IMR-90 (cell line): Measurements from ENCODE around the gene LRSAM1. TPM values are rescaled to one million over a fixed set of nuclear protein-coding genes. Genes with fewer than 3 reads are reported as not detected.

Experiments
- ATAC-seq: fragments of 200-7000 bp; cut with Tn5 transposase; 2 replicates; pipeline ENCODE4 v1.9.1; 2020; ENCODE audit warnings: low read depth, mild to moderate bottlenecking, moderate library complexity
- BruUV-seq: library from RNA; stranded (reverse); fragments of 400-500 nt; replicated peaks from 2 replicates; lab custom pipeline; 2021; lab: Mats Ljungman, UMichigan
- CTCF ChIA-PET: fragments of 300-600 bp; formaldehyde crosslinking; extraction: SDS; loops from one replicate; lab custom pipeline; 2021; ENCODE audit warnings: antibody characterized with exemption; lab: Yijun Ruan, JAX
- POLR2A ChIA-PET: fragments of 300-600 bp; sonication (Branson Sonifier 250); formaldehyde crosslinking; loops from one replicate; lab custom pipeline; 2022; ENCODE audit warnings: antibody characterized with exemption; ENCODE audit not compliant: unreplicated experiment; lab: Charles Lee
- DNase-seq: peaks from one replicate; pipeline ENCODE4 v3.0.0; 2013
- H2AFZ ChIP-seq: replicated peaks from 2 replicates; pipeline ENCODE3; 2013; ENCODE audit warnings: low read length, mild to moderate bottlenecking; ENCODE audit not compliant: poor library complexity
- H2AK5ac ChIP-seq: 2 replicates; pipeline ENCODE4 v1.6.1; 2013; ENCODE audit warnings: low read depth, low read length, inconsistent platforms
- H2AK9ac ChIP-seq: replicated peaks from 2 replicates; pipeline ENCODE3; 2013; ENCODE audit warnings: mild to moderate bottlenecking, low read depth, low read length, moderate library complexity; ENCODE audit not compliant: poor library complexity
- H2BK120ac ChIP-seq: 2 replicates; pipeline ENCODE4 v1.6.1; 2013; ENCODE audit warnings: low read depth, low read length, inconsistent platforms
- H2BK15ac ChIP-seq: 3 replicates; pipeline ENCODE4 v1.6.1; 2013; ENCODE audit warnings: low read depth, low read length, inconsistent platforms
- H2BK20ac ChIP-seq: 2 replicates; pipeline ENCODE4 v1.6.1; 2013; ENCODE audit warnings: low read depth, mild to moderate bottlenecking, inconsistent platforms, low read length, moderate library complexity
- H2BK5ac ChIP-seq: 2 replicates; pipeline ENCODE4 v1.6.1; 2013; ENCODE audit warnings: mild to moderate bottlenecking, low read depth, low read length, inconsistent platforms; ENCODE audit not compliant: poor library complexity, severe bottlenecking
- H3K14ac ChIP-seq: replicated peaks from 2 replicates; pipeline ENCODE4 v1.6.1; 2013; ENCODE audit warnings: low read depth, low read length, inconsistent platforms
- H3K18ac ChIP-seq: 2 replicates; pipeline ENCODE4 v1.6.1; 2013; ENCODE audit warnings: low read depth, low read length, control low read depth
- H3K23ac ChIP-seq: 2 replicates; pipeline ENCODE4 v1.6.1; 2013; ENCODE audit warnings: low read depth, low read length, inconsistent platforms
- H3K27ac ChIP-seq: 2 replicates; pipeline ENCODE4 v1.5.1; 2013; ENCODE audit warnings: mild to moderate bottlenecking, control low read depth, low read length; ENCODE audit not compliant: insufficient read depth
- H3K27me3 ChIP-seq: 2 replicates; pipeline ENCODE4 v1.6.1; 2013; ENCODE audit warnings: low read length; ENCODE audit not compliant: control insufficient read depth, insufficient read depth
- H3K36me3 ChIP-seq: 2 replicates; pipeline ENCODE4 v1.6.1; 2013; ENCODE audit warnings: low read length, mixed read lengths; ENCODE audit not compliant: control insufficient read depth, insufficient read depth
- H3K4ac ChIP-seq: 2 replicates; pipeline ENCODE4 v1.6.1; 2013; ENCODE audit warnings: low read depth, low read length, inconsistent platforms
- H3K4me1 ChIP-seq: 2 replicates; pipeline ENCODE4 v1.6.1; 2013; ENCODE audit warnings: low read length, mixed read lengths; ENCODE audit not compliant: control insufficient read depth, insufficient read depth
- H3K4me2 ChIP-seq: 2 replicates; pipeline ENCODE4 v1.6.1; 2013; ENCODE audit warnings: low read depth, mild to moderate bottlenecking, control low read depth, low read length, moderate library complexity
- H3K4me3 ChIP-seq: 2 replicates; pipeline ENCODE4 v1.5.1; 2013; ENCODE audit warnings: low read depth, mild to moderate bottlenecking, control low read depth, low read length, moderate library complexity; ENCODE audit not compliant: insufficient read depth
- H3K56ac ChIP-seq: 2 replicates; pipeline ENCODE4 v1.6.1; 2013; ENCODE audit warnings: low read length, inconsistent platforms; ENCODE audit not compliant: insufficient read depth; ENCODE audit errors: extremely low read depth
- H3K79me1 ChIP-seq, 2 experiments: 2 replicates each; pipeline ENCODE4 v1.6.1; 2013; ENCODE audit warnings: low read length in 2 of 2, inconsistent platforms in 1 of 2, low read depth in 1 of 2
- H3K9ac ChIP-seq: 2 replicates; pipeline ENCODE4 v1.6.1; 2013; ENCODE audit warnings: low read depth, low read length, control low read depth
- H3K9me1 ChIP-seq: 2 replicates; pipeline ENCODE4 v1.6.1; 2013; ENCODE audit warnings: low read length, inconsistent platforms; ENCODE audit not compliant: insufficient read depth
- H3K9me3 ChIP-seq: 2 replicates; pipeline ENCODE4 v1.6.1; 2013; ENCODE audit warnings: low read length; ENCODE audit not compliant: control insufficient read depth, insufficient read depth
- H4K20me1 ChIP-seq: 2 replicates; pipeline ENCODE4 v1.6.1; 2013; ENCODE audit warnings: low read length, inconsistent platforms; ENCODE audit not compliant: insufficient read depth
- H4K5ac ChIP-seq: 2 replicates; pipeline ENCODE4 v1.6.1; 2013; ENCODE audit warnings: mild to moderate bottlenecking, low read depth, low read length, control low read depth
- H4K8ac ChIP-seq, 2 experiments: 2 replicates each; pipeline ENCODE4 v1.6.1; 2013; ENCODE audit warnings: low read depth in 2 of 2, low read length in 2 of 2, control low read depth in 1 of 2, inconsistent platforms in 1 of 2
- H4K91ac ChIP-seq: 2 replicates; pipeline ENCODE4 v1.6.1; 2013; ENCODE audit warnings: low read depth, low read length, inconsistent platforms; ENCODE audit not compliant: insufficient read depth
- BHLHE40 ChIP-seq: fragments of 150-350 bp; IDR thresholded peaks from 2 replicates; pipeline ENCODE4 v1.6.1; 2016; ENCODE audit warnings: mild to moderate bottlenecking, low read depth, low read length
- ELK1 ChIP-seq: fragments of 150-350 bp; IDR thresholded peaks from 2 replicates; pipeline ENCODE4 v1.6.1; 2016; ENCODE audit warnings: low read depth, mild to moderate bottlenecking, low read length, moderate library complexity, borderline replicate concordance
- FOS ChIP-seq: fragments of 150-350 bp; IDR thresholded peaks from 2 replicates; pipeline ENCODE4 v1.6.1; 2016; ENCODE audit warnings: low read depth, low read length
- MAZ ChIP-seq: IDR thresholded peaks from 2 replicates; pipeline ENCODE4 v1.6.1; 2012; ENCODE audit warnings: low read depth, mild to moderate bottlenecking, low read length, improper control_type of control experiment, moderate library complexity, borderline replicate concordance
- USF2 ChIP-seq: fragments of 150-350 bp; IDR thresholded peaks from 2 replicates; pipeline ENCODE4 v1.6.1; 2017; ENCODE audit warnings: mild to moderate bottlenecking, antibody characterized with exemption, low read length, low read depth
- WGBS, 2 experiments: methylation state at CpG; one replicate each; pipeline versions ENCODE4 v1.1.5 to v1.1.7; 2013; ENCODE audit warnings: missing lambda C conversion rate in 2 of 2; ENCODE audit not compliant: insufficient read length in 1 of 2; ENCODE audit errors: extremely low coverage in 2 of 2; 5-methylcytosine and 5-hydroxymethylcytosine counted together
- dilution Hi-C: fragments of 300-500 bp; cut with HindIII; formaldehyde crosslinking; loops from one replicate; pipeline ENCODE4 v1.14.3; 2018; ENCODE audit warnings: low sequenced_read_pairs; ENCODE audit not compliant: unreplicated experiment
- in situ Hi-C: fragments of 300-500 bp; cut with MboI; formaldehyde crosslinking; loops from 3 replicates; pipeline ENCODE4 v1.14.3; 2019; ENCODE audit warnings: low sequenced_read_pairs, inconsistent platforms, mixed read lengths
- intact Hi-C: fragments of 100-400 bp; cut with micrococcal nuclease; formaldehyde crosslinking; loops from 2 replicates; pipeline ENCODE4 v1.10.0; 2022
- polyA plus RNA-seq, 3 experiments: library from polyadenylated mRNA; depleted of rRNA; stranded (reverse); fragments of >200 nt; gene quantifications; 2 replicates each; pipeline ENCODE4 v1.2.3, GENCODE V29; 2012; ENCODE audit warnings: low replicate concordance in 1 of 3
- total RNA-seq: library from RNA; depleted of rRNA; stranded (reverse); fragments of >200 nt; gene quantifications from 2 replicates; pipeline ENCODE4 v1.2.3, GENCODE V29; 2012

LRSAM1 gene
- total and polyA plus RNA-seq, 2 of the 4 experiments (the other 2 are of a cell fraction) = 3.0 to 9.3 TPM

DNA sequence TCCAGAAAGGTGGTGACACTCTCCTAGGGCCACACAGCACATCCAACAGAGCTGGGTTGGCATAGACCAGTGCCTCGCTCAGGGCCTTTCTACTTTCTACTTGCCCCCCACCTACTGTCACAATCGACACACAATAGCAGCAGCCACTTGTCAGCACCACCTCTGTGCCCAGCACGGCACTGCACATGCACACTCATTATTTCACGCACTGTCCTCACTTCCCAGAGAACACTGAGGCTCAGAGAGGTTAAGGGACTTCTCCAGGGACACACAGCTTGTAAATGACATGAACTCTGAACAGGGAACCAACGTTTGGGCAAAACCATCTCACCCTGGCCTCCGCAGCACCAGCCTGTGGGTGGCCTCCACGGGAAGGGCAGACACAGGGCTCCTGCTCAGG, 89.9 kb downstream of the LRSAM1 start:
- 79% methylated on average over 2 of the region's 7 CpGs; no CpG with 5 or more reads in 1 of the 2 experiments for WGBS, 2 experiments
- no peak overlapping the region for H3K56ac ChIP-seq
- peaks cover 43% of the 10 kb centered on the region for H3K9me1 ChIP-seq
- no peak overlapping the region for H3K18ac ChIP-seq
- H2BK15ac ChIP-seq = no peak overlapping the region; the same call in 2 of the 3 replicates
- peak overlapping the region; percentile 10; the same call in 1 of the 2 replicates for H3K23ac ChIP-seq
- DNase-seq (no peak), ATAC-seq (no peak)
- H3K4me1 ChIP-seq = peaks cover 78% of the 10 kb centered on the region
- H4K8ac ChIP-seq = peak overlapping the region in 1 of 2 experiments; percentile 73; a peak in 1 of 4 replicates
- H2AK9ac ChIP-seq = peak overlapping the region; percentile 71
- CTCF ChIA-PET = no interaction called here
- BruUV-seq = no TSS peak
- peaks cover 29% of the 10 kb centered on the region for H3K36me3 ChIP-seq
- peaks cover 4 to 79% of the 10 kb centered on the region in 2 experiments; a peak in 3 of 4 replicates for H3K79me1 ChIP-seq
- H2AFZ ChIP-seq = no peak overlapping the region
- H4K5ac ChIP-seq = 0 out of 2 replicates have a peak overlapping the region, but pooled peaks have one; percentile 6
- peak overlapping the region; percentile 51; the same call in 1 of the 2 replicates for H3K4ac ChIP-seq
- TF ChIP-seq USF2 (no peak), BHLHE40 (no peak), MAZ (no peak), ELK1 (no peak), FOS (no peak)
- no peak overlapping the region for H3K9ac ChIP-seq
- peak overlapping the region; percentile 90 for H2AK5ac ChIP-seq
- POLR2A ChIA-PET = no interaction called here
- in situ Hi-C loops (no loop called here), intact Hi-C loops (no loop called here), dilution Hi-C loops (no loop called here)
- no peaks in the 10 kb centered on the region for H3K9me3 ChIP-seq
- H2BK120ac ChIP-seq = 0 out of 2 replicates have a peak overlapping the region, but pooled peaks have one; percentile 93
- H3K4me2 ChIP-seq = no peak overlapping the region
- no peak overlapping the region for H3K4me3 ChIP-seq
- H3K27ac ChIP-seq = peak overlapping the region; percentile 86; the same call in 1 of the 2 replicates
- H3K14ac ChIP-seq = peak overlapping the region; percentile 3; the same call in 1 of the 2 replicates
- no peak overlapping the region for H4K91ac ChIP-seq
- H2BK20ac ChIP-seq = no peak overlapping the region
- H3K27me3 ChIP-seq = no peaks in the 10 kb centered on the region
- H2BK5ac ChIP-seq = peak overlapping the region; percentile 13
- H4K20me1 ChIP-seq = peaks cover 94% of the 10 kb centered on the region
